KOPT-K1 (cell line): ENCODE measurements around the gene DSG4.

Source experiments
- H3K27ac ChIP-seq: fragments of 200-600 bp; sonication (generic); 2 replicates; pipeline ENCODE4 v1.5.1; 2016; ENCODE audit warnings: antibody characterized with exemption, mild to moderate bottlenecking, low read depth, low read length; ENCODE audit not compliant: poor library complexity, severe bottlenecking
- H3K36me3 ChIP-seq: fragments of 200-600 bp; sonication (generic); 2 replicates; pipeline ENCODE4 v1.5.1; 2017; ENCODE audit warnings: antibody characterized with exemption, mild to moderate bottlenecking, low read length, moderate library complexity; ENCODE audit not compliant: insufficient read depth
- H3K9me3 ChIP-seq: fragments of 200-600 bp; sonication (generic); 2 replicates; pipeline ENCODE4 v1.5.1; 2017; ENCODE audit warnings: antibody characterized with exemption, low read length, mild to moderate bottlenecking; ENCODE audit not compliant: insufficient read depth, poor library complexity, severe bottlenecking

The DSG4 gene

GRCh38 chr18:31399306-31400032 is 22.9 kb downstream of the DSG4 start:
- no peaks in the 10 kb centered on the region for H3K9me3 ChIP-seq
- H3K27ac ChIP-seq: no peak overlapping the region
- H3K36me3 ChIP-seq: no peaks in the 10 kb centered on the region

GRCh38 chr18:31401156-31402025 is 24.8 kb downstream of the DSG4 start:
- Histone ChIP-seq H3K9me3 (no peaks in the 10 kb centered on the region), H3K27ac (no peak overlapping the region), H3K36me3 (no peaks in the 10 kb centered on the region)

- Histone ChIP-seq H3K9me3 (no peaks in the 10 kb centered on the region), H3K27ac (no peak overlapping the region), H3K36me3 (no peaks in the 10 kb centered on the region)
Measured at GRCh38 chr18:31402026-31402373, 25.4 kb downstream of the DSG4 start.

GRCh38 chr18:31403409-31403808 is 26.8 kb downstream of the DSG4 start:
- Histone ChIP-seq H3K9me3 (no peaks in the 10 kb centered on the region), H3K27ac (no peak overlapping the region), H3K36me3 (no peaks in the 10 kb centered on the region)

- H3K36me3 ChIP-seq: no peaks in the 10 kb centered on the region
- no peak overlapping the region for H3K27ac ChIP-seq
- H3K9me3 ChIP-seq: no peaks in the 10 kb centered on the region
Measured at GRCh38 chr18:31407649-31408048, 31.1 kb downstream of the DSG4 start.

GRCh38 chr18:31409276-31409675 is 32.7 kb downstream of the DSG4 start:
- Histone ChIP-seq H3K27ac (no peak overlapping the region), H3K9me3 (no peaks in the 10 kb centered on the region), H3K36me3 (no peaks in the 10 kb centered on the region)

GRCh38 chr18:31410716-31411483 is 34.3 kb downstream of the DSG4 start:
- Histone ChIP-seq H3K36me3 (no peaks in the 10 kb centered on the region), H3K27ac (no peak overlapping the region), H3K9me3 (no peaks in the 10 kb centered on the region)

- H3K36me3 ChIP-seq: no peaks in the 10 kb centered on the region
- H3K27ac ChIP-seq: no peak overlapping the region
- no peaks in the 10 kb centered on the region for H3K9me3 ChIP-seq
Measured at GRCh38 chr18:31413137-31413536, 36.6 kb downstream of the DSG4 start.

GRCh38 chr18:31417850-31418249 is 41.3 kb downstream of the DSG4 start:
- no peaks in the 10 kb centered on the region for H3K9me3 ChIP-seq
- no peaks in the 10 kb centered on the region for H3K36me3 ChIP-seq
- no peak overlapping the region for H3K27ac ChIP-seq

- no peaks in the 10 kb centered on the region for H3K36me3 ChIP-seq
- H3K27ac ChIP-seq: no peak overlapping the region
Measured at GRCh38 chr18:31419457-31419932, 42.9 kb downstream of the DSG4 start.

GRCh38 chr18:31420032-31420431 is 43.5 kb downstream of the DSG4 start:
- H3K36me3 ChIP-seq: no peaks in the 10 kb centered on the region
- H3K9me3 ChIP-seq: no peaks in the 10 kb centered on the region
- H3K27ac ChIP-seq: no peak overlapping the region

More at GRCh38 chr18:31419457-31419932, 42.9 kb downstream of the DSG4 start:
- no peaks in the 10 kb centered on the region for H3K9me3 ChIP-seq

- no peaks in the 10 kb centered on the region for H3K36me3 ChIP-seq
- no peaks in the 10 kb centered on the region for H3K9me3 ChIP-seq
- no peak overlapping the region for H3K27ac ChIP-seq
Measured at GRCh38 chr18:31420524-31420923, 43.9 kb downstream of the DSG4 start.

- Histone ChIP-seq H3K27ac (no peak overlapping the region), H3K36me3 (no peaks in the 10 kb centered on the region), H3K9me3 (no peaks in the 10 kb centered on the region)
Measured at GRCh38 chr18:31424383-31424988, 47.9 kb downstream of the DSG4 start.

GRCh38 chr18:31426021-31426420 is 49.4 kb downstream of the DSG4 start:
- Histone ChIP-seq H3K36me3 (no peaks in the 10 kb centered on the region), H3K9me3 (no peaks in the 10 kb centered on the region), H3K27ac (no peak overlapping the region)
